ENCODE measurements around the gene FBF1. TPM values are rescaled to one million over a fixed set of nuclear protein-coding genes. Genes with fewer than 3 reads are reported as not detected.

FBF1 gene
- total RNA-seq, 1 donor from 2014 or later, result 6.7 TPM

- H3K27ac Mint-ChIP-seq (ENCODE audit: unreplicated experiment), result no peak overlapping the region
- no peak for DNase-seq (ENCODE audit: low spot score)
- peaks cover 5% of the 10 kb centered on the region for H3K36me3 Mint-ChIP-seq (ENCODE audit: low read depth)
- H3K4me1 Mint-ChIP-seq (ENCODE audit: low read depth), result no peaks in the 10 kb centered on the region
- H3K4me3 Mint-ChIP-seq (ENCODE audit: unreplicated experiment), result no peak overlapping the region
- H3K9me3 Mint-ChIP-seq (ENCODE audit: low read depth), result no peaks in the 10 kb centered on the region
- TF ChIP-seq CTCF (IDR thresholded peaks at IDR 0.05), result no peak
- H3K27me3 Mint-ChIP-seq (ENCODE audit: low read depth), result no peaks in the 10 kb centered on the region
Observed at GRCh38 chr17:75925912-75926311, 14.9 kb downstream of the FBF1 start.

- Mint-ChIP-seq H3K9me3 (ENCODE audit: low read depth) (no peaks in the 10 kb centered on the region), H3K27ac (ENCODE audit: unreplicated experiment) (no peak overlapping the region), H3K36me3 (ENCODE audit: low read depth) (peaks cover 5% of the 10 kb centered on the region), H3K4me3 (ENCODE audit: unreplicated experiment) (no peak overlapping the region), H3K4me1 (ENCODE audit: low read depth) (no peaks in the 10 kb centered on the region), H3K27me3 (ENCODE audit: low read depth) (no peaks in the 10 kb centered on the region)
- DNase-seq (ENCODE audit: low spot score), result no peak
- no peak for TF ChIP-seq CTCF (IDR thresholded peaks at IDR 0.05)
Observed at GRCh38 chr17:75925103-75925502, 15.7 kb downstream of the FBF1 start.

DNA sequence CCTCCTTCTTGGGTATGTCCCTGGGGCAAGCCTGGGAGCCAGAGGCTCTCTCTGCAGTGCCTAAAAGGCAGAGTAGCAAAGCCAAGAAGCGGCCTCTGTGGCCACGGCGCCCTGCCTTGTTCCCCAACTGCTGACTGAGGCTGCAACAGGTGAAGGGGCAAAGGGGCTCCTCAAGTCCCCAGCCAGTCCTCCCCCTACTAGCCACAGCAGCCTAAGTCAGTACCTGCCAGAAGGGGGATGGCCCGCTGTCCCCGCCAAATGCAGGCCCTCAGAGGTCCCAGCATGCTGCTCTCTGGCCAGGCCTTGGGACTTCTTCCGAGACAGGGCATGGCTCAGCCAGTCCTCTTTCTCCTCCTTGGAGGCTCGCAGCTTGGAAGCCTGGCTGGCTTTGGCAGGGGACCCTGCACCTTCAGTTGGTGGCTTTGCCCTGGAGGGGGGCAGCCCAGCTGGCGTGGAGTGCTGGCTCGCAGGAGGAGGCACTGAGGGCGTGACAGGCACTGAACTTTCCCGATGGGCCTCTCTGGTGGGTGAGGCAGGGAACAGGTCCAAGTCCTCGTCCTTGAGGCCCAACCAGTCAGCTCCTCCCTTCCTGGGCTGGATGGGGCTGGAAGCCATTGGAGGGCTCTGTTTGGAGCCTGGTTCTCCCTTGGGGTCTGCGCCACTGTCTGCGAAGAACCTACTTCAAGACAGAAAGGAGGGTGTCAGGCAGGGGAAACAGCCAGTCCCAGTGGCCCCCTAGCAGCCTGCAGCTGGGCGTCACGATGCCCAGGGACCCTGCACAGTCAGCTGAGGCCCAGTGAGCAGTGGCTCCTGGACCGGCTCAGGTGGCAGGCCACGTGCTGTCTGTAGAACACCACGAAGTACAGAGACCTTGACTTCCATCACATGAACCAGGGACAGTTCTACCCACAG, 17.6 kb downstream of the FBF1 start:
- Mint-ChIP-seq H3K4me1 (ENCODE audit: low read depth) (no peaks in the 10 kb centered on the region), H3K27me3 (ENCODE audit: low read depth) (no peaks in the 10 kb centered on the region), H3K4me3 (ENCODE audit: unreplicated experiment) (no peak overlapping the region), H3K36me3 (ENCODE audit: low read depth) (peaks cover 9% of the 10 kb centered on the region), H3K9me3 (ENCODE audit: low read depth) (no peaks in the 10 kb centered on the region), H3K27ac (ENCODE audit: unreplicated experiment) (no peak overlapping the region)
- no peak for DNase-seq (ENCODE audit: low spot score)
- TF ChIP-seq CTCF (IDR thresholded peaks at IDR 0.05), result no peak

DNA sequence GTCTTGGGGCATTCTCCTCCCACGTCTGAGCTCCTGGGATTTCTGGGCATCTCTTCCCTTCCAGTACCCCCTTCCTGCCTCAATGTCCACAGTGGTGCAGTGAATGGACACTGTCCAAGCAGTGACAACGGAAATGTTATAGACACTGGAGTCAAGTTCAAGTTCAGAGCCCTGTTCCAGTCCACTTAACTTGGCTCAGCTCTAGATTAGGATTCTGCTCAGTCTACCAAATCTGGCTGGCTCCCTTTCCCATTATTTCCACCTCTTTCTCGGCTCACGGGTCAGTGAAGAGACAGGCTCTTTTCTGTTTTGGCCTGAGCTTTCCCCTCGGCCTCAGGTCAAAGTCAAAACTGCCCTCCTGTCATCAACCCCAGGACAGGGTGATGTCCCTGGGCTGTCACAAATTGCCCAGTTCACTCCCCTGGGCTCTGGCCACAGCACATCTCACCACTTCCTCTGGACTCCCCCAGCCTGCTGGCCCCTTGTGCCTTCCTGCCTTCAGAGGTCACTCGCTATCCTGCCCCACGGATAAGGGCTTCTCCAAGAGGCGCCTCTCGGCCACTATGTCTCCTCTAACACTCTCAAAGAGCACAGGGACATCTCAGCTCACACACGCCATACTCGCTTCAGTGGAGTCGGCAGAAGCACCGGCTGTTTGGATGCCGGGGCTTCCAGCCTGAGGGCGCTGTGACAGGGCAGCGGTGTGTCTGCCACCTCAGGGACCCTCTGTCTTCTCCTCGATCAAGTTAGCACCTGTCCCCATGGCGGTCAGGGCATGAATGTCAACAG, 18.5 kb downstream of the FBF1 start:
- peaks cover 6% of the 10 kb centered on the region for H3K36me3 Mint-ChIP-seq (ENCODE audit: low read depth)
- H3K4me1 Mint-ChIP-seq (ENCODE audit: low read depth), result no peaks in the 10 kb centered on the region
- H3K27me3 Mint-ChIP-seq (ENCODE audit: low read depth), result no peaks in the 10 kb centered on the region
- no peak for DNase-seq (ENCODE audit: low spot score)
- H3K27ac Mint-ChIP-seq (ENCODE audit: unreplicated experiment), result no peak overlapping the region
- no peaks in the 10 kb centered on the region for H3K9me3 Mint-ChIP-seq (ENCODE audit: low read depth)
- no peak for TF ChIP-seq CTCF (IDR thresholded peaks at IDR 0.05)
- H3K4me3 Mint-ChIP-seq (ENCODE audit: unreplicated experiment), result no peak overlapping the region

DNA sequence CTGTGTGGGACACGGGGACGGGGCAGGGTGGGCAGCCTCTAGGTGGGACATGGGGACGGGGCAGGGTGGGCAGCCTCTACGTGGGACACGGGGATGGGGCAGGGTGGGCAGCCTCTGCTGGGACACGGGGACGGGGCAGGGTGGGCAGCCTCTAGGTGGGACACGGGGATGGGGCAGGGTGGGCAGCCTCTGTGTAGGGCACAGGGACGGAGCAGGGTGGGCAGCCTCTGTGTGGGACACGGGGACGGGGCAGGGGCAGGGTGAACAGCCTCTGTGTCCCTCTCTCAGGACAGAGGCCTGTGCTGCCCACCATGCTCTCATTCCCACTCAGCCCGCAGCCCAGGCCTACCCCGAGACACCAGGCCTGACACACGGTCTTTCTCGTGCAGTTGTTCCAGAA, 19.2 kb downstream of the FBF1 start:
- Mint-ChIP-seq H3K9me3 (ENCODE audit: low read depth) (no peaks in the 10 kb centered on the region), H3K4me3 (ENCODE audit: unreplicated experiment) (no peak overlapping the region), H3K27me3 (ENCODE audit: low read depth) (no peaks in the 10 kb centered on the region), H3K4me1 (ENCODE audit: low read depth) (no peaks in the 10 kb centered on the region), H3K36me3 (ENCODE audit: low read depth) (peaks cover 7% of the 10 kb centered on the region), H3K27ac (ENCODE audit: unreplicated experiment) (no peak overlapping the region)
- no peak for DNase-seq (ENCODE audit: low spot score)
- TF ChIP-seq CTCF (IDR thresholded peaks at IDR 0.05), result no peak

All from chondrocyte (in vitro differentiated cells).